OCI-LY3 (cell line): Measurements from ENCODE around the gene PKD1.
"Not testable (repeated sequence)": the region's sequence is repeated elsewhere in the genome, so short reads cannot be mapped to it uniquely, and the experiment has no call there.

Source experiments
- EZH2phosphoT487 ChIP-seq: fragments of 200-600 bp; shearing (Covaris generic); IDR thresholded peaks from 2 replicates; pipeline ENCODE4 v1.6.1; 2018; ENCODE audit warnings: antibody characterized with exemption, mixed run types, low read depth
- TF ChIP-seq, protein P1 (sequence below): fragments of 200-600, 300-600 bp; sonication (generic); IDR thresholded peaks from 2 replicates; pipeline ENCODE4 v1.5.1; 2014; ENCODE audit warnings: antibody characterized with exemption, low read length, low read depth

DNA sequence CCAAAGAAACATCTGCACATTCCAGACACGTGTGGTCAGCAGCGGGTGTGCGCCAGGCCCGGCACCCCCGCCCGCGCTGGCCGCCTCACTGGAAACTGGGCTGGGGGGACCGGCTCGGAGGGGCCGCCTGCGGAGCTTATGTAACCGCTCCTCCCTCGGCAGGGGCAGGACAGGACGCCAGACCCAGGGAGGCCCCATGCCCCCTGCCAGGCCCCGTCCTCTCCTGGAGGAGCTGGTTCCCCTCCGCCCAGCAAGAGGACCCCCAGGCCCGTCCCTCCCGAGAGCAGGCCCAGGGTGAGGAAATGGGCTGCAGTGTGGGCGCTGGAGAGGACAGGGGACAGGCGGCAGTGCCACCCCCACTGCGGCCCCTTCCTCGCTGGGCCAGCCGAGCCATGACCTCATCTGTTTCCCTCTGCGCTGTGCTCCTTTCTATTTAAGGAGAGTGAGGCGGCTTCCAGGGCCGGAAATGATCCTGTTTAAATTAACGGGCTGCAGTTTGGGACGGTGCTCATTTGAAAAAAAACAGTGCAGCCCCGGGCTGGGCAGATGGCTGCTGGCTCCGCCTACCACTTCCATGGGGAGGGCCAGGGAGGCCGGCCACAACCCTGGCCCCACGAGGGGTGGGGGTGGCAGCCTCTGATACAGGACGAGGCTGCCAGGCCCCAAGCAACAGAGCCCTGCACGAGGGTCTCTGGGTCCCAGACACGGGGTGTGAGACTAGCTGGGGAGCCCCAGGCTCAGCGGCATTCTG lies 10.8 kb downstream of the PKD1 start:
- TF ChIP-seq, protein P1, sequence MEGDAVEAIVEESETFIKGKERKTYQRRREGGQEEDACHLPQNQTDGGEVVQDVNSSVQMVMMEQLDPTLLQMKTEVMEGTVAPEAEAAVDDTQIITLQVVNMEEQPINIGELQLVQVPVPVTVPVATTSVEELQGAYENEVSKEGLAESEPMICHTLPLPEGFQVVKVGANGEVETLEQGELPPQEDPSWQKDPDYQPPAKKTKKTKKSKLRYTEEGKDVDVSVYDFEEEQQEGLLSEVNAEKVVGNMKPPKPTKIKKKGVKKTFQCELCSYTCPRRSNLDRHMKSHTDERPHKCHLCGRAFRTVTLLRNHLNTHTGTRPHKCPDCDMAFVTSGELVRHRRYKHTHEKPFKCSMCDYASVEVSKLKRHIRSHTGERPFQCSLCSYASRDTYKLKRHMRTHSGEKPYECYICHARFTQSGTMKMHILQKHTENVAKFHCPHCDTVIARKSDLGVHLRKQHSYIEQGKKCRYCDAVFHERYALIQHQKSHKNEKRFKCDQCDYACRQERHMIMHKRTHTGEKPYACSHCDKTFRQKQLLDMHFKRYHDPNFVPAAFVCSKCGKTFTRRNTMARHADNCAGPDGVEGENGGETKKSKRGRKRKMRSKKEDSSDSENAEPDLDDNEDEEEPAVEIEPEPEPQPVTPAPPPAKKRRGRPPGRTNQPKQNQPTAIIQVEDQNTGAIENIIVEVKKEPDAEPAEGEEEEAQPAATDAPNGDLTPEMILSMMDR: not testable (repeated sequence)
- TF ChIP-seq EZH2phosphoT487: not testable (repeated sequence)
